ENCODE data around the gene CCDC170.
"Not testable (repeated sequence)": the region's sequence is repeated elsewhere in the genome, so short reads cannot be mapped to it uniquely, and the experiment has no call there.

The CCDC170 gene

GRCh38 chr6:151544884-151545283, 51.1 kb downstream of the CCDC170 start:
- H3K9ac ChIP-seq (ENCODE audit: low read length); H3K18ac ChIP-seq (ENCODE audit: low read length); H2BK12ac ChIP-seq (ENCODE audit: low read length); H3K9me3 ChIP-seq (ENCODE audit: insufficient read depth, low read depth, low read length); H3K27me3 ChIP-seq (ENCODE audit: insufficient read depth, low read length); H3K4me3 ChIP-seq (ENCODE audit: low read depth, low read length); H3K4me1 ChIP-seq (ENCODE audit: control insufficient read depth in 1 of 2, insufficient read depth in 2 of 2, low read length in 2 of 2); H4K91ac ChIP-seq (ENCODE audit: low read depth, low read length); H2AFZ ChIP-seq (ENCODE audit: insufficient read depth, low read length, poor library complexity); H3K79me1 ChIP-seq (ENCODE audit: low read length); H3K4me2 ChIP-seq (ENCODE audit: low read length); H2BK120ac ChIP-seq (ENCODE audit: insufficient read depth, low read length, poor library complexity); H4K8ac ChIP-seq (ENCODE audit: low read depth, low read length); H2BK5ac ChIP-seq (ENCODE audit: low read depth, low read length, poor library complexity); H4K12ac ChIP-seq (ENCODE audit: low read depth, low read length); H3K79me2 ChIP-seq (ENCODE audit: control insufficient read depth, insufficient read depth, low read length, poor library complexity); H3K14ac ChIP-seq (ENCODE audit: low read length); H3K36me3 ChIP-seq (ENCODE audit: control insufficient read depth in 1 of 2, insufficient read depth in 2 of 2, low read length in 2 of 2); H3K23ac ChIP-seq (ENCODE audit: low read length); H3K4ac ChIP-seq (ENCODE audit: low read depth, low read length); H3K27ac ChIP-seq (ENCODE audit: low read depth, low read length); H2AK5ac ChIP-seq (ENCODE audit: low read length): not testable (repeated sequence)
- peak; percentile 67 to 78 for DNase-seq
- no CpG with 5 or more reads among the region's 6 CpGs for WGBS (ENCODE audit: extremely low coverage, insufficient coverage, insufficient read length)

GRCh38 chr6:151546941-151547659, 53.3 kb downstream of the CCDC170 start:
- no peak overlapping the region for H2BK5ac ChIP-seq (ENCODE audit: low read depth, low read length, poor library complexity)
- no CpG with 5 or more reads among the region's 13 CpGs for WGBS (ENCODE audit: extremely low coverage, insufficient coverage, insufficient read length)

GRCh38 chr6:151548201-151548600, 54.4 kb downstream of the CCDC170 start:
- no peak overlapping the region for H3K4me3 ChIP-seq (ENCODE audit: low read depth, low read length)
- no peak overlapping the region for H4K12ac ChIP-seq (ENCODE audit: low read depth, low read length)
- no peak overlapping the region for H2AFZ ChIP-seq (ENCODE audit: insufficient read depth, low read length, poor library complexity)
- WGBS (ENCODE audit: extremely low coverage, insufficient coverage, insufficient read length), result no CpG with 5 or more reads among the region's 5 CpGs
- no peak overlapping the region for H4K91ac ChIP-seq (ENCODE audit: low read depth, low read length)
- no peak overlapping the region for H3K14ac ChIP-seq (ENCODE audit: low read length)
- H2AK5ac ChIP-seq (ENCODE audit: low read length), result no peak overlapping the region
- no peak overlapping the region for H3K4me2 ChIP-seq (ENCODE audit: low read length)
- no peak overlapping the region for H2BK12ac ChIP-seq (ENCODE audit: low read length)
- H3K18ac ChIP-seq (ENCODE audit: low read length), result no peak overlapping the region
- H3K79me2 ChIP-seq (ENCODE audit: control insufficient read depth, insufficient read depth, low read length, poor library complexity), result no peaks in the 10 kb centered on the region
- no peaks in the 10 kb centered on the region for H3K36me3 ChIP-seq (ENCODE audit: control insufficient read depth in 1 of 2, insufficient read depth in 2 of 2, low read length in 2 of 2)
- H3K27ac ChIP-seq (ENCODE audit: low read depth, low read length), result no peak overlapping the region
- H2BK5ac ChIP-seq (ENCODE audit: low read depth, low read length, poor library complexity), result no peak overlapping the region
- H3K4me1 ChIP-seq (ENCODE audit: control insufficient read depth in 1 of 2, insufficient read depth in 2 of 2, low read length in 2 of 2), result no peaks in the 10 kb centered on the region
- no peak for DNase-seq
- H3K23ac ChIP-seq (ENCODE audit: low read length), result no peak overlapping the region
- no peak overlapping the region for H4K8ac ChIP-seq (ENCODE audit: low read depth, low read length)
- H3K27me3 ChIP-seq (ENCODE audit: insufficient read depth, low read length), result no peaks in the 10 kb centered on the region
- H3K9ac ChIP-seq (ENCODE audit: low read length), result no peak overlapping the region
- H2BK120ac ChIP-seq (ENCODE audit: insufficient read depth, low read length, poor library complexity), result no peak overlapping the region
- H3K4ac ChIP-seq (ENCODE audit: low read depth, low read length), result no peak overlapping the region
- no peaks in the 10 kb centered on the region for H3K79me1 ChIP-seq (ENCODE audit: low read length)
- no peaks in the 10 kb centered on the region for H3K9me3 ChIP-seq (ENCODE audit: insufficient read depth, low read depth, low read length)

More at GRCh38 chr6:151546941-151547659, 53.3 kb downstream of the CCDC170 start:
- Histone ChIP-seq H4K8ac (ENCODE audit: low read depth, low read length) (no peak overlapping the region), H3K4ac (ENCODE audit: low read depth, low read length) (no peak overlapping the region), H3K27ac (ENCODE audit: low read depth, low read length) (no peak overlapping the region), H3K4me1 (ENCODE audit: control insufficient read depth in 1 of 2, insufficient read depth in 2 of 2, low read length in 2 of 2) (no peaks in the 10 kb centered on the region), H3K18ac (ENCODE audit: low read length) (no peak overlapping the region), H3K4me3 (ENCODE audit: low read depth, low read length) (no peak overlapping the region), H4K12ac (ENCODE audit: low read depth, low read length) (no peak overlapping the region), H3K23ac (ENCODE audit: low read length) (no peak overlapping the region), H2BK120ac (ENCODE audit: insufficient read depth, low read length, poor library complexity) (no peak overlapping the region), H3K79me2 (ENCODE audit: control insufficient read depth, insufficient read depth, low read length, poor library complexity) (no peaks in the 10 kb centered on the region), H3K27me3 (ENCODE audit: insufficient read depth, low read length) (no peaks in the 10 kb centered on the region), H3K79me1 (ENCODE audit: low read length) (no peaks in the 10 kb centered on the region), H2AFZ (ENCODE audit: insufficient read depth, low read length, poor library complexity) (no peak overlapping the region), H3K36me3 (ENCODE audit: control insufficient read depth in 1 of 2, insufficient read depth in 2 of 2, low read length in 2 of 2) (no peaks in the 10 kb centered on the region), H3K4me2 (ENCODE audit: low read length) (no peak overlapping the region), H2AK5ac (ENCODE audit: low read length) (no peak overlapping the region), H3K9me3 (ENCODE audit: insufficient read depth, low read depth, low read length) (no peaks in the 10 kb centered on the region), H3K9ac (ENCODE audit: low read length) (no peak overlapping the region), H4K91ac (ENCODE audit: low read depth, low read length) (no peak overlapping the region), H3K14ac (ENCODE audit: low read length) (no peak overlapping the region), H2BK12ac (ENCODE audit: low read length) (no peak overlapping the region)
- DNase-seq, result peak; percentile 70 to 92

GRCh38 chr6:151549790-151550189, 56.0 kb downstream of the CCDC170 start:
- no peak overlapping the region for H3K4me3 ChIP-seq (ENCODE audit: low read depth, low read length)
- H3K9me3 ChIP-seq (ENCODE audit: insufficient read depth, low read depth, low read length), result no peaks in the 10 kb centered on the region
- no peak overlapping the region for H3K23ac ChIP-seq (ENCODE audit: low read length)
- no peak overlapping the region for H2BK5ac ChIP-seq (ENCODE audit: low read depth, low read length, poor library complexity)
- H3K4ac ChIP-seq (ENCODE audit: low read depth, low read length), result no peak overlapping the region
- H4K12ac ChIP-seq (ENCODE audit: low read depth, low read length), result no peak overlapping the region
- H2AK5ac ChIP-seq (ENCODE audit: low read length), result no peak overlapping the region
- no peaks in the 10 kb centered on the region for H3K27me3 ChIP-seq (ENCODE audit: insufficient read depth, low read length)
- no peak overlapping the region for H3K14ac ChIP-seq (ENCODE audit: low read length)
- no peak overlapping the region for H3K9ac ChIP-seq (ENCODE audit: low read length)
- no peaks in the 10 kb centered on the region for H3K36me3 ChIP-seq (ENCODE audit: control insufficient read depth in 1 of 2, insufficient read depth in 2 of 2, low read length in 2 of 2)
- no peak overlapping the region for H2BK120ac ChIP-seq (ENCODE audit: insufficient read depth, low read length, poor library complexity)
- no peak for DNase-seq
- H2AFZ ChIP-seq (ENCODE audit: insufficient read depth, low read length, poor library complexity), result no peak overlapping the region
- H3K4me1 ChIP-seq (ENCODE audit: control insufficient read depth in 1 of 2, insufficient read depth in 2 of 2, low read length in 2 of 2), result no peaks in the 10 kb centered on the region
- H2BK12ac ChIP-seq (ENCODE audit: low read length), result no peak overlapping the region
- no peaks in the 10 kb centered on the region for H3K79me1 ChIP-seq (ENCODE audit: low read length)
- H3K79me2 ChIP-seq (ENCODE audit: control insufficient read depth, insufficient read depth, low read length, poor library complexity), result no peaks in the 10 kb centered on the region
- H3K18ac ChIP-seq (ENCODE audit: low read length), result no peak overlapping the region
- no peak overlapping the region for H4K8ac ChIP-seq (ENCODE audit: low read depth, low read length)
- no CpG with 5 or more reads among the region's 1 CpG for WGBS (ENCODE audit: extremely low coverage, insufficient coverage, insufficient read length)
- no peak overlapping the region for H3K4me2 ChIP-seq (ENCODE audit: low read length)
- no peak overlapping the region for H3K27ac ChIP-seq (ENCODE audit: low read depth, low read length)
- H4K91ac ChIP-seq (ENCODE audit: low read depth, low read length), result no peak overlapping the region
